ENCODE data around the gene DNAH8. TPM values are rescaled to one million over a fixed set of nuclear protein-coding genes. Genes with fewer than 3 reads are reported as not detected.
"Not testable (repeated sequence)": the region's sequence is repeated elsewhere in the genome, so short reads cannot be mapped to it uniquely, and the experiment has no call there.

The DNAH8 gene
- total RNA-seq, 6 experiments from 2014 or later: not detected

DNA sequence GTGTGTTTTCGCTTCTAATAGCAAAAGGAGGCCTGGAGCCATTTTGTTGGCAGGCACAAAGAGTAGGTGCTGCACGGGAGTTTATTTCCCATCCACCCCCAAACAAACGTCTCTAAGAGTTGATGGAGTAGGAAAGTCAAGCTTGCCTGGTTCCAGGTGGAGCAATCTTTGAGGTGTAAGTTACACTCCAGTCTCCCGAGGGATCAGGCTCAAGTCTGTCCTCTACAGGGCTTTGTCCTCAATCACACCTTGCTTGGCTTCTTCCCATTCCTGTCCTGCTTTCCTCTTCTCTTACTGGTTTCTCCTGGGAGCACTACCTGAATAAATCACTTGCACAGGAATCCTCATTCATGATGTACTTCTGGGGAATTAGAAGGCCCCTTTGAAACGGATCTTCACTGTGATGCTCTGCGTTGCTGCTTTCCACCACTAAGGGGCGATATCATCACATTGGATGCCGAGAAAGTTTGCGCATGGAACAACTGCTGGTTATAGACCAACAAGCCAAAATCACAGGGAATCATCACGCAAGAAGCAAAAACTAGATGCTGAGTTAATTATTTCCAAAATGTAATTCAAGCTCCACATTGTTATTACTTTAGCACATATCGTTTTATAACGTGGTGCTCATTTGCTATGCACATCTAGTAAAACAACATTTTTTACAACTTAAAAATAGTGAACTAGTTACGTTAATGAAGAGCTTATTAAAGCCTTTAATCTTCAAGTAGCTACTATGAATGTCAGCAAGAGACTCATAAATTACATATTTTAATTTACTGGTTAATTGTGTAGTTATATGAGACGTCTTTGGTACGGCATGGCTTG is 156.8 kb downstream of the DNAH8 start:
- TF ChIP-seq, protein P1, sequence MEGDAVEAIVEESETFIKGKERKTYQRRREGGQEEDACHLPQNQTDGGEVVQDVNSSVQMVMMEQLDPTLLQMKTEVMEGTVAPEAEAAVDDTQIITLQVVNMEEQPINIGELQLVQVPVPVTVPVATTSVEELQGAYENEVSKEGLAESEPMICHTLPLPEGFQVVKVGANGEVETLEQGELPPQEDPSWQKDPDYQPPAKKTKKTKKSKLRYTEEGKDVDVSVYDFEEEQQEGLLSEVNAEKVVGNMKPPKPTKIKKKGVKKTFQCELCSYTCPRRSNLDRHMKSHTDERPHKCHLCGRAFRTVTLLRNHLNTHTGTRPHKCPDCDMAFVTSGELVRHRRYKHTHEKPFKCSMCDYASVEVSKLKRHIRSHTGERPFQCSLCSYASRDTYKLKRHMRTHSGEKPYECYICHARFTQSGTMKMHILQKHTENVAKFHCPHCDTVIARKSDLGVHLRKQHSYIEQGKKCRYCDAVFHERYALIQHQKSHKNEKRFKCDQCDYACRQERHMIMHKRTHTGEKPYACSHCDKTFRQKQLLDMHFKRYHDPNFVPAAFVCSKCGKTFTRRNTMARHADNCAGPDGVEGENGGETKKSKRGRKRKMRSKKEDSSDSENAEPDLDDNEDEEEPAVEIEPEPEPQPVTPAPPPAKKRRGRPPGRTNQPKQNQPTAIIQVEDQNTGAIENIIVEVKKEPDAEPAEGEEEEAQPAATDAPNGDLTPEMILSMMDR (IDR thresholded peaks at IDR 0.05): peak; percentile 90
- no peaks in the 10 kb centered on the region for H3K9me3 Mint-ChIP-seq
- H3K4me1 Mint-ChIP-seq (ENCODE audit: low read depth): no peaks in the 10 kb centered on the region
- H3K27me3 Mint-ChIP-seq (ENCODE audit: insufficient read depth): peaks cover 2% of the 10 kb centered on the region; the same call in 1 of the 2 replicates
- no peaks in the 10 kb centered on the region for H3K36me3 Mint-ChIP-seq (ENCODE audit: low read depth)
- H3K4me3 Mint-ChIP-seq: no peak overlapping the region
- DNase-seq: peak; percentile 28
- H3K27ac Mint-ChIP-seq: no peak overlapping the region

DNA sequence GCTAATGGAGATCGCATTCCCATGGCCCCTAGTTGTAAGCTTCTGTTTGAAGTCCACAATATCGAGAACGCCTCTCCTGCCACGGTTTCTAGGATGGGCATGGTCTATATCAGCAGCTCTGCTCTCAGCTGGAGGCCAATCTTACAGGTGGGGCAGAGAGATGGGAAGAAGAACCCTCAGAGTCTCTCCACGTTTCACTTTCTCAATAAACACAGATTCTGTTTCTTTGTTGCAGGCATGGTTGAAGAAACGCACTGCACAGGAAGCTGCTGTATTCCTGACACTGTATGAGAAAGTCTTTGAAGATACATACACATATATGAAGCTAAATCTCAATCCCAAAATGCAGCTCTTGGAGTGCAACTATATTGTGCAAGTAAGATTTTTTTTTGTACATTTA is 157.9 kb downstream of the DNAH8 start:
- Mint-ChIP-seq H3K4me3 (peak overlapping the region; percentile 49; the same call in 1 of the 2 replicates), H3K36me3 (ENCODE audit: low read depth) (no peaks in the 10 kb centered on the region), H3K27me3 (ENCODE audit: insufficient read depth) (peaks cover 2% of the 10 kb centered on the region; the same call in 1 of the 2 replicates), H3K27ac (no peak overlapping the region), H3K4me1 (ENCODE audit: low read depth) (no peaks in the 10 kb centered on the region), H3K9me3 (no peaks in the 10 kb centered on the region)
- TF ChIP-seq, protein P1 (IDR thresholded peaks at IDR 0.05): no peak
- DNase-seq: no peak

DNA sequence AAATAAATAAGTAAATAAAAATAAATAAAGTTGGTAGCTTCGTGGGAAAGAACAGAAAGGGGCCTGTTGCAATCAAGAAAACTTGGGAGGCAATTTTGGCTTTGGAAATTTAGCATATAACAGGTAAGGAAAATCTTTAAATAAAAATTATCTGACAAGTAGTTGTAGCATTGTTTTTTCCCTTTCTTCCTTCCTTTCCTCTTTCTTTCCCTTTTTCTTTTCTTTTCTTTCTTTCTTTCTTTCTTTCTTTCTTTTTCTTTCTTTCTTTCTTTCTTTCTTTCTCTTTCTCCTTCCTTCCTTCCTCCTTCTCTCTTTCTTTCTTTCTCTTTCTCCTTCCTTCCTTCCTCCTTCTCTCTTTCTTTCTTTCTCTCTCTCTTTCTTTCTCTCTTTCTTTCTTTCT is 158.7 kb downstream of the DNAH8 start:
- H3K9me3 Mint-ChIP-seq; H3K27ac Mint-ChIP-seq; H3K36me3 Mint-ChIP-seq (ENCODE audit: low read depth); H3K27me3 Mint-ChIP-seq (ENCODE audit: insufficient read depth); H3K4me1 Mint-ChIP-seq (ENCODE audit: low read depth); DNase-seq; H3K4me3 Mint-ChIP-seq: not testable (repeated sequence)

DNA sequence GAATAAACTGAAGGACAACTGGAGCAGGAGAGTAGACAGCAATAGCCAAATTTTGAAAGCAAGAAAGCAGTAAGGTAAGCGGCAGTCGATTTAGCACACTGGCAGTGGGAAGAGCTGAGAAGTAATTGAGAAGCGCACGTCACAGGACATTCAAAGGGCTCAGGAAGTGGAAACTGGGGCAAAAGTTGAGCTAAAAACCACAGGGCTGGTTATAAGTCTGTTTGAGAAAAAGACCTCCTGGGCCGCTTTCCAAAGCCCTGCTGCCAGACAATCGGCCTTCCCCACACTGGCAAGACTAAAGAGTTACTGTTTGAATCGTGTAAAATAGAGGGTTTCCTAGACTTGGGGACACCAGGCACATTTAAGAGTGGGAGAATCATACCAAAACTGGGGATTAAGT is 161.4 kb downstream of the DNAH8 start:
- no peaks in the 10 kb centered on the region for H3K36me3 Mint-ChIP-seq (ENCODE audit: low read depth)
- no peak for DNase-seq
- TF ChIP-seq, protein P1 (IDR thresholded peaks at IDR 0.05): no peak
- H3K4me1 Mint-ChIP-seq (ENCODE audit: low read depth): no peaks in the 10 kb centered on the region
- H3K27me3 Mint-ChIP-seq (ENCODE audit: insufficient read depth): peaks cover 2% of the 10 kb centered on the region; the same call in 1 of the 2 replicates
- H3K4me3 Mint-ChIP-seq: no peak overlapping the region
- no peaks in the 10 kb centered on the region for H3K9me3 Mint-ChIP-seq
- no peak overlapping the region for H3K27ac Mint-ChIP-seq

DNA sequence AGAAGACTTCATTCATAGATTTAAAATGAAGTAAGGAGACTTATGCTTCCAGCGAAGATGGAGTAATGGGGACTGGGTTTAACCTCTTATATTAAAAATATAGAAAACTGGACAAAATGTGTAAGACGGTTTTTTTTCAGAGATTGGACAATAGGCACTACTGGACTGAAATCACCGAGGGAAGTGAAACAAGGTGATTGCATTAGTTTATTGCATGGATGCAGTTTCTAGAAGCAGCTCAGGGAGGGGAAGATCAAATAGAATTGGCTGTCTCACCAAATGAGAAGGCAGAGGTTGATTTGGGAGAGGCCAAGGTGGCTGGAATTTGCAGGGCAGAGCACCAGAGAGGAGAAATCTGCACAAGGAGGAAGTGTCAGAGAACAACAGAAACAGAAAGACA is 162.6 kb downstream of the DNAH8 start:
- Mint-ChIP-seq H3K4me1 (ENCODE audit: low read depth) (no peaks in the 10 kb centered on the region), H3K4me3 (no peak overlapping the region), H3K27me3 (ENCODE audit: insufficient read depth) (peaks cover 2% of the 10 kb centered on the region), H3K9me3 (no peaks in the 10 kb centered on the region), H3K27ac (no peak overlapping the region), H3K36me3 (ENCODE audit: low read depth) (no peaks in the 10 kb centered on the region)
- no peak for DNase-seq
- TF ChIP-seq, protein P1 (IDR thresholded peaks at IDR 0.05): no peak

DNA sequence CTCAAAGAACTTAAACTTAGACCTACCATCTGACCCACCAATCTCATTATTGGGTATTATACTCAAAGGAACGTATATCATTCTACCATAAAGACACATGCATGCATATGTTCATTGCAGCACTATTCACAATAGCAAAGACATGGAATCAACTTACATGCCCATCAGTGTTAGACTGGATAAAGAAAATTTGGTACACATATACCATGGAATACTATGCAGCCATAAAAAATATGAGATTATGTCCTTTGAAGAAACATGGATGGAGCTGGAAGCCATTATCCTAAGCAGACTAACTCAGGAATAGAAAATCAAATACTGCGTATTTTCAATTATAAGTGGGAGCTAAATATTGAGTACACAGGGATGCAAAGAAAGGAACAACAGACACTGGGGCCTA is 167.0 kb downstream of the DNAH8 start:
- Mint-ChIP-seq H3K27ac (no peak overlapping the region), H3K9me3 (no peaks in the 10 kb centered on the region), H3K27me3 (ENCODE audit: insufficient read depth) (no peaks in the 10 kb centered on the region; the same call in none of the 2 replicates), H3K4me3 (no peak overlapping the region), H3K4me1 (ENCODE audit: low read depth) (no peaks in the 10 kb centered on the region), H3K36me3 (ENCODE audit: low read depth) (no peaks in the 10 kb centered on the region)
- TF ChIP-seq, protein P1 (IDR thresholded peaks at IDR 0.05): no peak
- DNase-seq: no peak

Data from HFFc6 (cell line).